Uterus (tissue), 2 donors: ENCODE results near the gene SGPP2.

Experiments
- CTCF ChIP-seq, 4 experiments: fragments of 200-600 bp in 2 of 4; fragments of 450-650 bp in 2 of 4; sonication (generic) in 2 of 4; IDR thresholded peaks; one replicate each; pipeline ENCODE4 v1.5.1; 2016 to 2019; ENCODE audit warnings: antibody characterized with exemption in 4 of 4, mild to moderate bottlenecking in 2 of 4, moderate library complexity in 1 of 4
- POLR2A ChIP-seq, 2 donors: fragments of 450-650 bp; IDR thresholded peaks; one replicate each; pipeline ENCODE4 v1.6.1; 2016; ENCODE audit warnings: antibody characterized with exemption in 2 of 2, mild to moderate bottlenecking in 1 of 2, moderate library complexity in 1 of 2

- no peak for TF ChIP-seq POLR2A (IDR thresholded peaks at IDR 0.05)
- TF ChIP-seq CTCF (IDR thresholded peaks at IDR 0.05) = no peak
Measured at GRCh38 chr2:222532315-222532714, 108.0 kb downstream of the SGPP2 start.
